SK-N-DZ (cell line): ENCODE measurements around the gene APMAP.

ENCODE experiments used
- DNase-seq: peaks from one replicate; pipeline ENCODE4 v3.0.0-alpha.2; 2015; ENCODE audit warnings: low spot score

The APMAP gene

GRCh38 chr20:24968278-24968800, 24.2 kb downstream of the APMAP start:
- no peak for DNase-seq

GRCh38 chr20:24966317-24967012, 26.1 kb downstream of the APMAP start:
- no peak for DNase-seq

GRCh38 chr20:24965065-24965919, 27.3 kb downstream of the APMAP start:
- DNase-seq = no peak

- no peak for DNase-seq
Measured at GRCh38 chr20:24964506-24964840, 28.1 kb downstream of the APMAP start.

GRCh38 chr20:24963672-24964505, 28.7 kb downstream of the APMAP start:
- no peak for DNase-seq

- DNase-seq = no peak
Measured at GRCh38 chr20:24962510-24962909, 30.0 kb downstream of the APMAP start.

GRCh38 chr20:24962182-24962492, 30.4 kb downstream of the APMAP start:
- no peak for DNase-seq

GRCh38 chr20:24961384-24962181, 31.0 kb downstream of the APMAP start:
- no peak for DNase-seq

- no peak for DNase-seq
Measured at GRCh38 chr20:24960861-24961260, 31.7 kb downstream of the APMAP start.

- DNase-seq = no peak
Measured at GRCh38 chr20:24960302-24960801, 32.2 kb downstream of the APMAP start.

GRCh38 chr20:24959591-24960301, 32.8 kb downstream of the APMAP start:
- DNase-seq = no peak

- DNase-seq = no peak
Measured at GRCh38 chr20:24958506-24959385, 33.8 kb downstream of the APMAP start.

GRCh38 chr20:24957326-24958016, 35.1 kb downstream of the APMAP start:
- DNase-seq = no peak

- no peak for DNase-seq
Measured at GRCh38 chr20:24956001-24956841, 36.3 kb downstream of the APMAP start.

GRCh38 chr20:24955045-24955444, 37.5 kb downstream of the APMAP start:
- DNase-seq = no peak

GRCh38 chr20:24954566-24954965, 38.0 kb downstream of the APMAP start:
- DNase-seq = no peak

- no peak for DNase-seq
Measured at GRCh38 chr20:24954151-24954550, 38.4 kb downstream of the APMAP start.

GRCh38 chr20:24953621-24954133, 38.9 kb downstream of the APMAP start:
- no peak for DNase-seq
